IMR-90 (cell line): Measurements from ENCODE around the gene AUTS2. TPM values are rescaled to one million over a fixed set of nuclear protein-coding genes. Genes with fewer than 3 reads are reported as not detected.

Source experiments
- ATAC-seq: fragments of 200-7000 bp; cut with Tn5 transposase; 2 replicates; pipeline ENCODE4 v1.9.1; 2020; ENCODE audit warnings: low read depth, mild to moderate bottlenecking, moderate library complexity
- BruUV-seq: library from RNA; stranded (reverse); fragments of 400-500 nt; replicated peaks from 2 replicates; lab custom pipeline; 2021; lab: Mats Ljungman, UMichigan
- CTCF ChIA-PET: fragments of 300-600 bp; formaldehyde crosslinking; extraction: SDS; loops from one replicate; lab custom pipeline; 2021; ENCODE audit warnings: antibody characterized with exemption; lab: Yijun Ruan, JAX
- POLR2A ChIA-PET: fragments of 300-600 bp; sonication (Branson Sonifier 250); formaldehyde crosslinking; loops from one replicate; lab custom pipeline; 2022; ENCODE audit warnings: antibody characterized with exemption; ENCODE audit not compliant: unreplicated experiment; lab: Charles Lee
- DNase-seq: peaks from one replicate; pipeline ENCODE4 v3.0.0; 2013
- H2AFZ ChIP-seq: replicated peaks from 2 replicates; pipeline ENCODE3; 2013; ENCODE audit warnings: low read length, mild to moderate bottlenecking; ENCODE audit not compliant: poor library complexity
- H2AK5ac ChIP-seq: 2 replicates; pipeline ENCODE4 v1.6.1; 2013; ENCODE audit warnings: low read depth, low read length, inconsistent platforms
- H2AK9ac ChIP-seq: replicated peaks from 2 replicates; pipeline ENCODE3; 2013; ENCODE audit warnings: mild to moderate bottlenecking, low read depth, low read length, moderate library complexity; ENCODE audit not compliant: poor library complexity
- H2BK120ac ChIP-seq: 2 replicates; pipeline ENCODE4 v1.6.1; 2013; ENCODE audit warnings: low read depth, low read length, inconsistent platforms
- H2BK15ac ChIP-seq: 3 replicates; pipeline ENCODE4 v1.6.1; 2013; ENCODE audit warnings: low read depth, low read length, inconsistent platforms
- H2BK20ac ChIP-seq: 2 replicates; pipeline ENCODE4 v1.6.1; 2013; ENCODE audit warnings: low read depth, mild to moderate bottlenecking, inconsistent platforms, low read length, moderate library complexity
- H2BK5ac ChIP-seq: 2 replicates; pipeline ENCODE4 v1.6.1; 2013; ENCODE audit warnings: mild to moderate bottlenecking, low read depth, low read length, inconsistent platforms; ENCODE audit not compliant: poor library complexity, severe bottlenecking
- H3K14ac ChIP-seq: replicated peaks from 2 replicates; pipeline ENCODE4 v1.6.1; 2013; ENCODE audit warnings: low read depth, low read length, inconsistent platforms
- H3K18ac ChIP-seq: 2 replicates; pipeline ENCODE4 v1.6.1; 2013; ENCODE audit warnings: low read depth, low read length, control low read depth
- H3K23ac ChIP-seq: 2 replicates; pipeline ENCODE4 v1.6.1; 2013; ENCODE audit warnings: low read depth, low read length, inconsistent platforms
- H3K27ac ChIP-seq: 2 replicates; pipeline ENCODE4 v1.5.1; 2013; ENCODE audit warnings: mild to moderate bottlenecking, control low read depth, low read length; ENCODE audit not compliant: insufficient read depth
- H3K27me3 ChIP-seq: 2 replicates; pipeline ENCODE4 v1.6.1; 2013; ENCODE audit warnings: low read length; ENCODE audit not compliant: control insufficient read depth, insufficient read depth
- H3K36me3 ChIP-seq: 2 replicates; pipeline ENCODE4 v1.6.1; 2013; ENCODE audit warnings: low read length, mixed read lengths; ENCODE audit not compliant: control insufficient read depth, insufficient read depth
- H3K4ac ChIP-seq: 2 replicates; pipeline ENCODE4 v1.6.1; 2013; ENCODE audit warnings: low read depth, low read length, inconsistent platforms
- H3K4me1 ChIP-seq: 2 replicates; pipeline ENCODE4 v1.6.1; 2013; ENCODE audit warnings: low read length, mixed read lengths; ENCODE audit not compliant: control insufficient read depth, insufficient read depth
- H3K4me2 ChIP-seq: 2 replicates; pipeline ENCODE4 v1.6.1; 2013; ENCODE audit warnings: low read depth, mild to moderate bottlenecking, control low read depth, low read length, moderate library complexity
- H3K4me3 ChIP-seq: 2 replicates; pipeline ENCODE4 v1.5.1; 2013; ENCODE audit warnings: low read depth, mild to moderate bottlenecking, control low read depth, low read length, moderate library complexity; ENCODE audit not compliant: insufficient read depth
- H3K56ac ChIP-seq: 2 replicates; pipeline ENCODE4 v1.6.1; 2013; ENCODE audit warnings: low read length, inconsistent platforms; ENCODE audit not compliant: insufficient read depth; ENCODE audit errors: extremely low read depth
- H3K79me1 ChIP-seq, 2 experiments: 2 replicates each; pipeline ENCODE4 v1.6.1; 2013; ENCODE audit warnings: low read length in 2 of 2, inconsistent platforms in 1 of 2, low read depth in 1 of 2
- H3K9ac ChIP-seq: 2 replicates; pipeline ENCODE4 v1.6.1; 2013; ENCODE audit warnings: low read depth, low read length, control low read depth
- H3K9me1 ChIP-seq: 2 replicates; pipeline ENCODE4 v1.6.1; 2013; ENCODE audit warnings: low read length, inconsistent platforms; ENCODE audit not compliant: insufficient read depth
- H3K9me3 ChIP-seq: 2 replicates; pipeline ENCODE4 v1.6.1; 2013; ENCODE audit warnings: low read length; ENCODE audit not compliant: control insufficient read depth, insufficient read depth
- H4K20me1 ChIP-seq: 2 replicates; pipeline ENCODE4 v1.6.1; 2013; ENCODE audit warnings: low read length, inconsistent platforms; ENCODE audit not compliant: insufficient read depth
- H4K5ac ChIP-seq: 2 replicates; pipeline ENCODE4 v1.6.1; 2013; ENCODE audit warnings: mild to moderate bottlenecking, low read depth, low read length, control low read depth
- H4K8ac ChIP-seq, 2 experiments: 2 replicates each; pipeline ENCODE4 v1.6.1; 2013; ENCODE audit warnings: low read depth in 2 of 2, low read length in 2 of 2, control low read depth in 1 of 2, inconsistent platforms in 1 of 2
- H4K91ac ChIP-seq: 2 replicates; pipeline ENCODE4 v1.6.1; 2013; ENCODE audit warnings: low read depth, low read length, inconsistent platforms; ENCODE audit not compliant: insufficient read depth
- CEBPB ChIP-seq: IDR thresholded peaks from 2 replicates; pipeline ENCODE4 v1.6.1; 2012; ENCODE audit warnings: low read depth, low read length, improper control_type of control experiment
- CHD1 ChIP-seq: IDR thresholded peaks from 2 replicates; pipeline ENCODE4 v1.6.1; 2012; ENCODE audit warnings: low read depth, low read length, improper control_type of control experiment
- FOS ChIP-seq: fragments of 150-350 bp; IDR thresholded peaks from 2 replicates; pipeline ENCODE4 v1.6.1; 2016; ENCODE audit warnings: low read depth, low read length
- MAFK ChIP-seq: IDR thresholded peaks from 2 replicates; pipeline ENCODE4 v1.6.1; 2012; ENCODE audit warnings: low read depth, low read length, improper control_type of control experiment
- MAZ ChIP-seq: IDR thresholded peaks from 2 replicates; pipeline ENCODE4 v1.6.1; 2012; ENCODE audit warnings: low read depth, mild to moderate bottlenecking, low read length, improper control_type of control experiment, moderate library complexity, borderline replicate concordance
- MXI1 ChIP-seq: IDR thresholded peaks from 2 replicates; pipeline ENCODE4 v1.6.1; 2012; ENCODE audit warnings: low read depth, mild to moderate bottlenecking, low read length, moderate library complexity, borderline replicate concordance
- NFE2L2 ChIP-seq: fragments of 150-350 bp; IDR thresholded peaks from 2 replicates; pipeline ENCODE4 v1.6.1; 2016; ENCODE audit warnings: low read depth, mild to moderate bottlenecking, low read length
- POLR2A ChIP-seq: IDR thresholded peaks from 2 replicates; pipeline ENCODE4 v1.6.1; 2012; ENCODE audit warnings: mild to moderate bottlenecking, low read depth, low read length
- RAD21 ChIP-seq: IDR thresholded peaks from 2 replicates; pipeline ENCODE4 v1.6.1; 2012; ENCODE audit warnings: low read length, improper control_type of control experiment
- RCOR1 ChIP-seq: IDR thresholded peaks from 2 replicates; pipeline ENCODE4 v1.6.1; 2012; ENCODE audit warnings: mild to moderate bottlenecking, low read length, improper control_type of control experiment; ENCODE audit not compliant: insufficient replicate concordance
- RFX5 ChIP-seq: IDR thresholded peaks from 2 replicates; pipeline ENCODE4 v1.8.0; 2012; ENCODE audit warnings: low read depth, mild to moderate bottlenecking, low read length, moderate library complexity
- SMC3 ChIP-seq: fragments of 150-350 bp; IDR thresholded peaks from 2 replicates; pipeline ENCODE4 v1.6.1; 2016; ENCODE audit warnings: low read depth, mild to moderate bottlenecking, antibody characterized with exemption, low read length, moderate library complexity
- WGBS, 2 experiments: methylation state at CpG; one replicate each; pipeline versions ENCODE4 v1.1.5 to v1.1.7; 2013; ENCODE audit warnings: missing lambda C conversion rate in 2 of 2; ENCODE audit not compliant: insufficient read length in 1 of 2; ENCODE audit errors: extremely low coverage in 2 of 2; 5-methylcytosine and 5-hydroxymethylcytosine counted together
- dilution Hi-C: fragments of 300-500 bp; cut with HindIII; formaldehyde crosslinking; loops from one replicate; pipeline ENCODE4 v1.14.3; 2018; ENCODE audit warnings: low sequenced_read_pairs; ENCODE audit not compliant: unreplicated experiment
- in situ Hi-C: fragments of 300-500 bp; cut with MboI; formaldehyde crosslinking; loops from 3 replicates; pipeline ENCODE4 v1.14.3; 2019; ENCODE audit warnings: low sequenced_read_pairs, inconsistent platforms, mixed read lengths
- intact Hi-C: fragments of 100-400 bp; cut with micrococcal nuclease; formaldehyde crosslinking; loops from 2 replicates; pipeline ENCODE4 v1.10.0; 2022
- polyA plus RNA-seq, 3 experiments: library from polyadenylated mRNA; depleted of rRNA; stranded (reverse); fragments of >200 nt; gene quantifications; 2 replicates each; pipeline ENCODE4 v1.2.3, GENCODE V29; 2012; ENCODE audit warnings: low replicate concordance in 1 of 3
- total RNA-seq: library from RNA; depleted of rRNA; stranded (reverse); fragments of >200 nt; gene quantifications from 2 replicates; pipeline ENCODE4 v1.2.3, GENCODE V29; 2012
- TF ChIP-seq, protein P1 (sequence below): fragments of 150-350 bp; IDR thresholded peaks from 2 replicates; pipeline ENCODE4 v1.6.1; 2016; ENCODE audit warnings: low read depth, mild to moderate bottlenecking, low read length, moderate library complexity, borderline replicate concordance
- TF ChIP-seq, protein P2 (sequence below): conservative IDR thresholded peaks from 2 replicates; pipeline ENCODE4 v1.5.1; 2012; ENCODE audit warnings: mild to moderate bottlenecking, low read depth, low read length, improper control_type of control experiment
- TF ChIP-seq, protein P3 (sequence below): fragments of 150-350 bp; IDR thresholded peaks from 2 replicates; pipeline ENCODE4 v1.6.1; 2017; ENCODE audit warnings: mild to moderate bottlenecking, antibody characterized with exemption, low read length, low read depth

Gene AUTS2
- total and polyA plus RNA-seq, 2 of the 4 experiments (the other 2 are of a cell fraction), result 0.90 to 3.0 TPM

DNA sequence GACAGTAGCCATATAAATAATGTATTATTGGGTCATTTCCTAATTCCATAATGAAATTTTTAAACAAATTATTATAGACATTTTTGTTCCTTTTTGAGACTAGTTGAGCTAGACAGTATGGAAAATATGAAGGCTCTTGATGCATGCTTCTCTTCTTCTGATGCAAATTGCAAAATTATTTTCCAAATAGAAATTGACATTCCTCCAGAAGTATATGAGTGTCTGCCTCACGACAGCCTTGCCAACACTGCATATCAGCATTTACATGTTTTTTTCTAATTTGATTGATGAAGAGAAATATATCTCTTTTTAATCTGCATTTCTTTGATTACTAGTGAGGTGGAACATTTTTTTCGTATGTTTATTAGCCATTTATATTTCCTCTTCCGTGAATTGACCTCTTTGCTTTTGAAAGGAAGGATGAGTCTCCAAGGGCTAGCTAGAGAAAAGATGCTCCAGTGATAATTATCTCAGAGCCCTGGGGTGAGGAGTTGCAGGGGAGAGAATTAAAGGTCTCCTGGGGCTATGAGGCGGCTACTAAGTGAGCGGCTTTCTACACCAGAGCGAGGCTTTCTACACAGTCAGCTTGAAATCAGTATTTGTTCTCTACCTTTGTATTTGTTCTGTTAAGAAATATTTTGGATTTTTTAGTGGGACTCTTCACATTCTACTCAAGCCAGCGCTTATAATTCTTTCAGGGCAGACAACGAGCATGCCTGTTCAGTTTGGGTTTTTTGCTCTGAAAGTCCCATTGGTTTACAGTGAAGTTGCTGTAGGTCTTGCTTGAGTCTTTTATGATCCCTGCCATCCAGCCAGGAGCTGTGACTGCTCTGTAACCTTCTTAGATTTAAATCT, 821.5 kb downstream of the AUTS2 start:
- in situ Hi-C loops, result no loop called here
- H3K23ac ChIP-seq, result no peak overlapping the region
- no TSS peak for BruUV-seq
- TF ChIP-seq POLR2A (no peak), FOS (no peak), NFE2L2 (no peak), RAD21 (no peak), CHD1 (no peak), SMC3 (no peak), MAZ (no peak), RCOR1 (no peak), MXI1 (no peak), CEBPB (no peak), RFX5 (no peak), MAFK (no peak)
- TF ChIP-seq, protein P1, sequence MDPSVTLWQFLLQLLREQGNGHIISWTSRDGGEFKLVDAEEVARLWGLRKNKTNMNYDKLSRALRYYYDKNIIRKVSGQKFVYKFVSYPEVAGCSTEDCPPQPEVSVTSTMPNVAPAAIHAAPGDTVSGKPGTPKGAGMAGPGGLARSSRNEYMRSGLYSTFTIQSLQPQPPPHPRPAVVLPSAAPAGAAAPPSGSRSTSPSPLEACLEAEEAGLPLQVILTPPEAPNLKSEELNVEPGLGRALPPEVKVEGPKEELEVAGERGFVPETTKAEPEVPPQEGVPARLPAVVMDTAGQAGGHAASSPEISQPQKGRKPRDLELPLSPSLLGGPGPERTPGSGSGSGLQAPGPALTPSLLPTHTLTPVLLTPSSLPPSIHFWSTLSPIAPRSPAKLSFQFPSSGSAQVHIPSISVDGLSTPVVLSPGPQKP, result no peak
- TF ChIP-seq, protein P2, sequence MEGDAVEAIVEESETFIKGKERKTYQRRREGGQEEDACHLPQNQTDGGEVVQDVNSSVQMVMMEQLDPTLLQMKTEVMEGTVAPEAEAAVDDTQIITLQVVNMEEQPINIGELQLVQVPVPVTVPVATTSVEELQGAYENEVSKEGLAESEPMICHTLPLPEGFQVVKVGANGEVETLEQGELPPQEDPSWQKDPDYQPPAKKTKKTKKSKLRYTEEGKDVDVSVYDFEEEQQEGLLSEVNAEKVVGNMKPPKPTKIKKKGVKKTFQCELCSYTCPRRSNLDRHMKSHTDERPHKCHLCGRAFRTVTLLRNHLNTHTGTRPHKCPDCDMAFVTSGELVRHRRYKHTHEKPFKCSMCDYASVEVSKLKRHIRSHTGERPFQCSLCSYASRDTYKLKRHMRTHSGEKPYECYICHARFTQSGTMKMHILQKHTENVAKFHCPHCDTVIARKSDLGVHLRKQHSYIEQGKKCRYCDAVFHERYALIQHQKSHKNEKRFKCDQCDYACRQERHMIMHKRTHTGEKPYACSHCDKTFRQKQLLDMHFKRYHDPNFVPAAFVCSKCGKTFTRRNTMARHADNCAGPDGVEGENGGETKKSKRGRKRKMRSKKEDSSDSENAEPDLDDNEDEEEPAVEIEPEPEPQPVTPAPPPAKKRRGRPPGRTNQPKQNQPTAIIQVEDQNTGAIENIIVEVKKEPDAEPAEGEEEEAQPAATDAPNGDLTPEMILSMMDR, result no peak
- TF ChIP-seq, protein P3, sequence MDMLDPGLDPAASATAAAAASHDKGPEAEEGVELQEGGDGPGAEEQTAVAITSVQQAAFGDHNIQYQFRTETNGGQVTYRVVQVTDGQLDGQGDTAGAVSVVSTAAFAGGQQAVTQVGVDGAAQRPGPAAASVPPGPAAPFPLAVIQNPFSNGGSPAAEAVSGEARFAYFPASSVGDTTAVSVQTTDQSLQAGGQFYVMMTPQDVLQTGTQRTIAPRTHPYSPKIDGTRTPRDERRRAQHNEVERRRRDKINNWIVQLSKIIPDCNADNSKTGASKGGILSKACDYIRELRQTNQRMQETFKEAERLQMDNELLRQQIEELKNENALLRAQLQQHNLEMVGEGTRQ, result no peak

More for the DNA sequence above, 821.5 kb downstream of the AUTS2 start:
- Histone ChIP-seq H3K9me1 (no peaks in the 10 kb centered on the region), H3K4ac (no peak overlapping the region), H2BK120ac (no peak overlapping the region), H2AK5ac (no peak overlapping the region), H3K9ac (no peak overlapping the region), H2AK9ac (no peak overlapping the region), H4K91ac (no peak overlapping the region), H3K36me3 (no peaks in the 10 kb centered on the region), H2BK20ac (no peak overlapping the region), H4K20me1 (no peaks in the 10 kb centered on the region), H3K27ac (no peak overlapping the region), H3K18ac (no peak overlapping the region), H3K4me3 (no peak overlapping the region), H2BK15ac (no peak overlapping the region), H2AFZ (no peak overlapping the region), H4K8ac (no peak overlapping the region), H2BK5ac (no peak overlapping the region), H3K56ac (no peak overlapping the region), H3K14ac (no peak overlapping the region), H3K79me1 (no peaks in the 10 kb centered on the region), H3K27me3 (no peaks in the 10 kb centered on the region), H3K4me1 (no peaks in the 10 kb centered on the region), H4K5ac (no peak overlapping the region), H3K9me3 (no peaks in the 10 kb centered on the region), H3K4me2 (no peak overlapping the region)
- DNase-seq (no peak), ATAC-seq (no peak)
- POLR2A ChIA-PET, result no interaction called here
- no CpG with 5 or more reads among the region's 8 CpGs for WGBS, 2 experiments
- intact Hi-C loops, result no loop called here
- CTCF ChIA-PET, result no interaction called here
- dilution Hi-C loops, result no loop called here
